C4-2B (cell line): ENCODE results near the gene TMEM175.

Experiments used
- ZFX ChIP-seq: fragments of 450-650 bp; IDR thresholded peaks from 2 replicates; pipeline ENCODE4 v1.6.1; 2017
- TF ChIP-seq, protein P1 (sequence below): fragments of 450-650 bp; conservative IDR thresholded peaks from 2 replicates; pipeline ENCODE4 v1.5.1; 2017; ENCODE audit warnings: mild to moderate bottlenecking

DNA sequence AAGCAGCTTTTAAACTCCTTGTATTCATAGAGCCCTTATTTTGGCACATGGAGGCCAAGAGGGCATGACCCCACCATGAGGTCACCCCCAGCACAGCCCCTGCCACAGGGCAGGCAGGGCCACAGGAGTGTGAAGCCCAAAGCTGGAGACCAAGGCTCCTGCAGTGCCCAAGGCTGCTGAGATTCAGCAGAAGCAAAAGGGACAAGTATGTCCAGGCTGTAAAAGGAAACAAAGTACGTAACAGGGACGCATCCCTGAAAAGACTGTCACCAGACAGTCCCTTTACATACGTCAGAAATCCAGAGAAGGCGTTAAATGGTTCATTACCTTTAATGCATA is 19.0 kb upstream of the TMEM175 start:
- TF ChIP-seq, protein P1, sequence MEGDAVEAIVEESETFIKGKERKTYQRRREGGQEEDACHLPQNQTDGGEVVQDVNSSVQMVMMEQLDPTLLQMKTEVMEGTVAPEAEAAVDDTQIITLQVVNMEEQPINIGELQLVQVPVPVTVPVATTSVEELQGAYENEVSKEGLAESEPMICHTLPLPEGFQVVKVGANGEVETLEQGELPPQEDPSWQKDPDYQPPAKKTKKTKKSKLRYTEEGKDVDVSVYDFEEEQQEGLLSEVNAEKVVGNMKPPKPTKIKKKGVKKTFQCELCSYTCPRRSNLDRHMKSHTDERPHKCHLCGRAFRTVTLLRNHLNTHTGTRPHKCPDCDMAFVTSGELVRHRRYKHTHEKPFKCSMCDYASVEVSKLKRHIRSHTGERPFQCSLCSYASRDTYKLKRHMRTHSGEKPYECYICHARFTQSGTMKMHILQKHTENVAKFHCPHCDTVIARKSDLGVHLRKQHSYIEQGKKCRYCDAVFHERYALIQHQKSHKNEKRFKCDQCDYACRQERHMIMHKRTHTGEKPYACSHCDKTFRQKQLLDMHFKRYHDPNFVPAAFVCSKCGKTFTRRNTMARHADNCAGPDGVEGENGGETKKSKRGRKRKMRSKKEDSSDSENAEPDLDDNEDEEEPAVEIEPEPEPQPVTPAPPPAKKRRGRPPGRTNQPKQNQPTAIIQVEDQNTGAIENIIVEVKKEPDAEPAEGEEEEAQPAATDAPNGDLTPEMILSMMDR = no peak
- TF ChIP-seq ZFX = no peak
